WTC11 (cell line): Measurements from ENCODE around the gene SHFL. TPM values are rescaled to one million over a fixed set of nuclear protein-coding genes. Genes with fewer than 3 reads are reported as not detected.
A peak's percentile ranks its signal among the peaks of the same experiment; 100 is the strongest.

Source experiments
- ATF2 ChIP-seq: sonication (generic); formaldehyde crosslinking; IDR thresholded peaks from 2 replicates; pipeline ENCODE4 v1.8.1; 2022; ENCODE audit warnings: low read depth, missing genetic modification reagents, borderline replicate concordance
- ATF3 ChIP-seq: sonication (generic); formaldehyde crosslinking; conservative IDR thresholded peaks from 2 replicates; pipeline ENCODE4 v1.8.1; 2022; ENCODE audit warnings: mild to moderate bottlenecking, missing genetic modification reagents
- ATF6 ChIP-seq: sonication (generic); formaldehyde crosslinking; IDR thresholded peaks from 2 replicates; pipeline ENCODE4 v1.8.1; 2023; ENCODE audit warnings: mild to moderate bottlenecking, missing genetic modification reagents
- CREM ChIP-seq: sonication (generic); formaldehyde crosslinking; IDR thresholded peaks from 2 replicates; pipeline ENCODE4 v1.8.1; 2022; ENCODE audit warnings: mild to moderate bottlenecking, missing genetic modification reagents, moderate library complexity
- E2F5 ChIP-seq: sonication (generic); formaldehyde crosslinking; IDR thresholded peaks from 2 replicates; pipeline ENCODE4 v1.8.1; 2022; ENCODE audit warnings: mild to moderate bottlenecking, moderate library complexity, missing genetic modification reagents
- ERG ChIP-seq: fragments of 250-450 bp; sonication (Bioruptor Pico); IDR thresholded peaks from 2 replicates; pipeline ENCODE4 v1.8.0; 2021; ENCODE audit warnings: mild to moderate bottlenecking
- FOXP1 ChIP-seq: sonication (generic); formaldehyde crosslinking; IDR thresholded peaks from 2 replicates; pipeline ENCODE4 v1.8.0; 2022; ENCODE audit warnings: missing genetic modification reagents, mild to moderate bottlenecking, moderate library complexity, borderline replicate concordance
- GRHL2 ChIP-seq: fragments of 250-450 bp; sonication (Bioruptor Pico); IDR thresholded peaks from 2 replicates; pipeline ENCODE4 v1.8.0; 2022; ENCODE audit warnings: mild to moderate bottlenecking, moderate library complexity; ENCODE audit not compliant: insufficient replicate concordance, severe bottlenecking
- GTF2I ChIP-seq: fragments of 250-450 bp; sonication (Bioruptor Pico); conservative IDR thresholded peaks from 2 replicates; pipeline ENCODE4 v1.4.0; 2021; ENCODE audit warnings: mild to moderate bottlenecking
- NR2C2 ChIP-seq: sonication (generic); formaldehyde crosslinking; IDR thresholded peaks from 2 replicates; pipeline ENCODE4 v1.8.0; 2022; ENCODE audit warnings: mild to moderate bottlenecking, missing genetic modification reagents
- NR3C1 ChIP-seq: sonication (generic); formaldehyde crosslinking; conservative IDR thresholded peaks from 2 replicates; pipeline ENCODE4 v1.8.1; 2023; ENCODE audit warnings: low read depth, mild to moderate bottlenecking, missing genetic modification reagents
- PREB ChIP-seq: sonication (generic); formaldehyde crosslinking; IDR thresholded peaks from 2 replicates; pipeline ENCODE4 v1.8.1; 2022; ENCODE audit warnings: mild to moderate bottlenecking, missing genetic modification reagents, moderate library complexity, borderline replicate concordance
- RORB ChIP-seq: fragments of 250-450 bp; sonication (Bioruptor Pico); IDR thresholded peaks from 2 replicates; pipeline ENCODE4 v1.9.0; 2021; ENCODE audit warnings: mild to moderate bottlenecking
- SMAD3 ChIP-seq: sonication (generic); formaldehyde crosslinking; IDR thresholded peaks from 2 replicates; pipeline ENCODE4 v1.8.0; 2022; ENCODE audit warnings: missing genetic modification reagents, mild to moderate bottlenecking, borderline replicate concordance
- SP1 ChIP-seq: sonication (generic); formaldehyde crosslinking; conservative IDR thresholded peaks from 2 replicates; pipeline ENCODE4 v1.8.1; 2022; ENCODE audit warnings: missing genetic modification reagents
- USF2 ChIP-seq: sonication (generic); formaldehyde crosslinking; IDR thresholded peaks from 2 replicates; pipeline ENCODE4 v1.8.1; 2023; ENCODE audit warnings: mild to moderate bottlenecking, missing genetic modification reagents, moderate library complexity
- ZBTB43 ChIP-seq: sonication (generic); formaldehyde crosslinking; IDR thresholded peaks from 2 replicates; pipeline ENCODE4 v1.8.1; 2023; ENCODE audit warnings: mild to moderate bottlenecking, missing genetic modification reagents
- ZMAT4 ChIP-seq: fragments of 250-450 bp; sonication (Bioruptor Pico); IDR thresholded peaks from 2 replicates; pipeline ENCODE4 v1.9.0; 2021; ENCODE audit warnings: mild to moderate bottlenecking
- ZNF121 ChIP-seq: sonication (generic); formaldehyde crosslinking; IDR thresholded peaks from 2 replicates; pipeline ENCODE4 v1.8.0; 2023; ENCODE audit warnings: missing genetic modification reagents
- ZNF232 ChIP-seq: sonication (generic); formaldehyde crosslinking; IDR thresholded peaks from 2 replicates; pipeline ENCODE4 v1.8.0; 2022; ENCODE audit warnings: mild to moderate bottlenecking, missing genetic modification reagents
- ZNF317 ChIP-seq: sonication (generic); formaldehyde crosslinking; IDR thresholded peaks from 2 replicates; pipeline ENCODE4 v1.8.1; 2023; ENCODE audit warnings: low read depth, mild to moderate bottlenecking, moderate library complexity, missing genetic modification reagents, borderline replicate concordance
- ZNF396 ChIP-seq: fragments of 250-450 bp; sonication (Bioruptor Pico); IDR thresholded peaks from 2 replicates; pipeline ENCODE4 v1.8.0; 2021; ENCODE audit warnings: mild to moderate bottlenecking, moderate library complexity, borderline replicate concordance
- ZNF416 ChIP-seq: fragments of 250-450 bp; sonication (Bioruptor Pico); IDR thresholded peaks from 2 replicates; pipeline ENCODE4 v1.9.0; 2021; ENCODE audit warnings: mild to moderate bottlenecking, inconsistent platforms
- ZNF425 ChIP-seq: fragments of 250-450 bp; sonication (Bioruptor Pico); conservative IDR thresholded peaks from 2 replicates; pipeline ENCODE4 v1.9.0; 2021; ENCODE audit warnings: mild to moderate bottlenecking
- ZNF671 ChIP-seq: fragments of 250-450 bp; sonication (Bioruptor Pico); IDR thresholded peaks from 2 replicates; pipeline ENCODE4 v1.8.0; 2021; ENCODE audit warnings: mild to moderate bottlenecking
- total RNA-seq: library from RNA; stranded (reverse); gene quantifications from 3 replicates; pipeline ENCODE4 v1.2.3, GENCODE V29; 2021

Gene SHFL
- total RNA-seq, 1 experiment from 2014 or later = 22.5 TPM

GRCh38 chr19:10106100-10106936 lies 20.2 kb downstream of the SHFL start, which contains the start of gene PPAN (continued):
- TF ChIP-seq ZNF425 (CRISPR knock-in tag) = no peak
- TF ChIP-seq GRHL2 = no peak
- no peak for TF ChIP-seq ATF3 (CRISPR knock-in tag)
- no peak for TF ChIP-seq ZNF317 (CRISPR knock-in tag)
- no peak for TF ChIP-seq NR2C2
- TF ChIP-seq ZNF396 = no peak
- TF ChIP-seq RORB (CRISPR knock-in tag) = no peak
- no peak for TF ChIP-seq E2F5 (CRISPR knock-in tag)
- TF ChIP-seq ZNF121 = 0 out of 2 replicates have a peak, but pooled peaks have one; percentile 56
- no peak; the same call in 1 of the 2 replicates for TF ChIP-seq PREB (CRISPR knock-in tag)
- peak; percentile 49 for TF ChIP-seq USF2 (CRISPR knock-in tag)
- no peak for TF ChIP-seq NR3C1 (CRISPR knock-in tag)
- TF ChIP-seq ATF6 (CRISPR knock-in tag) = no peak
- TF ChIP-seq SP1 (CRISPR knock-in tag) = peak; percentile 88
- peak; percentile 91; the same call in 1 of the 2 replicates for TF ChIP-seq FOXP1 (CRISPR knock-in tag)
- TF ChIP-seq ZNF671 (CRISPR knock-in tag) = no peak
- TF ChIP-seq GTF2I (CRISPR knock-in tag) = no peak
- TF ChIP-seq ZBTB43 = peak; percentile 81; the same call in 1 of the 2 replicates
- TF ChIP-seq ZMAT4 = no peak
- no peak for TF ChIP-seq ATF2 (CRISPR knock-in tag)
- peak; percentile 89; the same call in 1 of the 2 replicates for TF ChIP-seq CREM (CRISPR knock-in tag)
- no peak for TF ChIP-seq ZNF232
- TF ChIP-seq ERG (CRISPR knock-in tag) = no peak
- no peak; the same call in none of the 2 replicates for TF ChIP-seq SMAD3
- TF ChIP-seq ZNF416 (CRISPR knock-in tag) = 0 out of 2 replicates have a peak, but pooled peaks have one; percentile 67
